NCI-H446 (cell line): ENCODE measurements around the gene TEX22.

Experiments used
- DNase-seq, 2 experiments: peaks; one replicate each; lab custom pipeline; 2025; lab: John Stamatoyannopoulos, UW

TEX22 gene

DNA sequence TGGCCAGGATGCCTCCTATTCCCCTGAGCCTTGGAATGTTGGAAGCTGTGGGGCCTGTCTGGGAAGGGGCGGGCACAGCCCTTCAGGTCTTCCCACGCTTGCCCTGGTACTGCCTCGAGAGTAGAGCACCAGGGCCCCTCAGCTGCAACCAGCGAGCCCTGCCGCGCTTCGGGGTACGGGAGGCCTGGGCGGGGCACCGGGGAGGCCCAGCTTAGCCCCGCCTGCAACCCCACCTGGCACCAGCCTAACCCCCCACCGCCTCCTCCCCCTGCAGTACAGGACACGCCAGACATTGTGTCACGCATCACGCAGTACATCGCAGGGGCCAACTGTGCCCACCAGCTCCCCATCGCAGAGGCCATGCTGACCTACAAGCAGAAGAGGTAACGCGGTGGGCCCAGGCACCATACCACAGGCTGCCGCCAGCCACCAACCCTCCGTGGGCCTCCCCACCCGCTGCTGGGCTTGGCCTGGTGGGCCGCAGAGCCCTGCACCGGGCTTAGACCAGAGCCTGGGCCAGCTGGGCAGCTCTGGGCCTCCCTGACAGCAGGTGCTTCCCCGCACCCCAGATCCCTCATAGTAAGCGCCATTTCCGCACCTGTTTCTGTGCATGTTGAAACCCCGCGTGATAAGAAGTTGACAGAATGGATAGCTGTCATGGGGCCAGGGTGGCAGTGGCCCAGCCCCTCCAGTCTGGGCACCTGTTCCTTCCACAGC is 13.6 kb upstream of the TEX22 start:
- no peak for DNase-seq

DNA sequence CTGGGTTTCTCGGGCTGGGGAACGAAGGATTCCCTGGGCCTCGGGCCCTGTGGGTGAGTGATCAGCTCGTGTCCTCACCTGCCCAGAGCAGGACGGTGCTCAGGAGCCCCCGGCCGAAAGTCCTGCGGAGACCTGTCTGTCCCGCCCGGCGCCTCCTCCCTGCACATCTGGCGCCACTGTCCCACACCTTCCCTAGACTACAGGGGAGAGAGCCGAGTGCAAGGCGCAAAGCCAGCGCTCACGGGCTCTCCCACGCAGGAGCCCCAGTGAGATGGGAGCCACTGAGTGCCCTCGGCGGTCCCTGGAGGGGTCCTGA is 13.1 kb upstream of the TEX22 start:
- DNase-seq: no peak

DNA sequence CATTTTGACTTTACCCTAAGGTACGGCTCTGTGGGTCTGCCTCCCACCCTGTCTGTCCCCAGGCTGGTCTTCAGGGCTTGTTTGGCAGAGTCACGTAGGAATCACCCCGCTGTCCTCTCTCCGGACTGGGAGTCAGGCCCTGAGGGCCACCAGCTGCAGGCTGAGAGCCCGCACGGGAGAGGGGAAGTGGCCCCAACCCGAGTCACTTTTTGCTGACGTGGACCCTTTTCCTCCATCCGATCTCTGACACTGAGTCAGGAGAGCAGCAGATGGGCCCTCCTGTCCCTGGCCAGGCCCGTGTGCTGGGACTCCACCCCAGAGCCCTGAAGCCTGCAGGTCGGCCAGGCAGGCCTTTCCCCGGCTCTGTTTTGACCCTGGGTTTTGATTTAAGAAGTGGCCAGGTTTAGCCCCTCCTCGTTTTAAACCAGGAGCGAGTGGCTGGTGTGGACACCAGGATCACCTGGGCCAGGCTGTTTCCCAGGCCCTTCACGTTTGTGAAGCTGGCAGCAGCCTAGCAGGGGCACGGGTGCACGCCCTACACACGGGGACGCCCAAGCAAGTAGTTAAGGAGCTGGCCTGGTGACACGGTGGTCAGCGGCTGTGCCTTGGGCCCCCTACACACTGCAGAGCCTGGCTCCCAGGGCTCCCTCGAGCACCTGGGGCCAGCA is 12.5 kb upstream of the TEX22 start:
- DNase-seq: no peak

DNA sequence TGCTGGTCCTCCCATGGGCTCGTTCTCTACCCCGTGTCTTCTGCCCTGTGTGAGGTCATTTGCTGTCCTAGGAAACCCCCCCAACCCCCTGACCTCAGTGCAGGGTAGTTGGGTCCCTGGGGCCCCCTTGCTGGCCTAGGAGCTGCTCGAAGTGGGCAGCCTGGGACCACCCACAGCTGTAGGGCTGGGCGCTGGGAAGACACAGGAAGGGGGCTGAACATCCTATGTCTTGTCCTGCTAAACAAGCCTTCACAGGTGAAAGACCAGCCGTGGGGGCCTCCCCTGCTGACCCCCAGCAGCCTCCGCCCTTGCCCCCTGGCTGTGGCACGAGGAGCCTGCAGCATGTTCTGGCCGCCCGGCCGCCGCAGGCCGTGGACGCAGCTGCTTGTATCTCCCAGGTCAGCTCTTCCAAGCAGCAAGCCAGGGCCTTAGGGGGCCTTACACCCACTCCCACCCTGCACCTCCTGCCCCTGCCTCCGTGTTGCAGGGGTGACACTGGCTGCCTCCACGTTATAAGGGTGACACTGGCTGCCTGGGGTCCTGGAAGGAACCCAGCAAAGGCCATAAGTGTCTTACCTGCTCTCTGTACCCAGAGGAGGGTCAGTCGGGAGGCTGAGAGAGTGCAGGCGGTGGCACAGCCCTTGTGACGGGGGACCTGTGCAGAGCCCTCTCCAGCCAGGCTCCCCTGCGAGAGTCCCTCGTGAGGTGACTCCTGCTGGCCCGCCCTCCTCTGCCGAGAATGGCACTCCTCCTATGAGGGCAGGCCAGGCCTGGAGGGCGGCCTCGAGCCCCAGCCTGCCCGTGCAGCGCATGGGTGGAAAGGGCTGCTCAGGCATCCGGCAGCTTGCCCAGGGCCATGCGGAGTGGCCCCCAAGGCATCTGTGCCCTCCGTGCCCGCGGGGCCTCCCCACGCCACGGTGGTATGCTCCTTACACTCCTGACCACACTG is 11.5 kb upstream of the TEX22 start:
- no peak for DNase-seq

DNA sequence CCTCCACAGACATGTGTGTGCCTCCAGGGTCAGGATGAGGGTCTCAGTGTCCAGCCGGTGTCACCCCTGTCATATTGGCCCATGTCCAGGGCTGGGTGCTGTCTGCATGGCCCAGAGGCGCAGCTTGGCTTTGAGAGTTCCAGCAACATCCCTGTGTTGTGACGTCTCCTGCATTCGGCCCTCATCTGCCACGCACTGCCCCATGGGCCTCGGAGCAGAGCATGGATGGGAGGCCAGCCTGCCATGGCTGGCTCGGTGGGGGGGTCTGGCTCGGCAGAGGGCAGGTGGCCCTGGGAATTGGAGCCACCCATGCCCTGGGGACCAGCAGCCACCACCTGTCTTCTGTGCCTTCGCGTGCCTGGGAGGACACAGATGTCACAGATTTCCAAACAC is 10.8 kb upstream of the TEX22 start:
- no peak for DNase-seq

DNA sequence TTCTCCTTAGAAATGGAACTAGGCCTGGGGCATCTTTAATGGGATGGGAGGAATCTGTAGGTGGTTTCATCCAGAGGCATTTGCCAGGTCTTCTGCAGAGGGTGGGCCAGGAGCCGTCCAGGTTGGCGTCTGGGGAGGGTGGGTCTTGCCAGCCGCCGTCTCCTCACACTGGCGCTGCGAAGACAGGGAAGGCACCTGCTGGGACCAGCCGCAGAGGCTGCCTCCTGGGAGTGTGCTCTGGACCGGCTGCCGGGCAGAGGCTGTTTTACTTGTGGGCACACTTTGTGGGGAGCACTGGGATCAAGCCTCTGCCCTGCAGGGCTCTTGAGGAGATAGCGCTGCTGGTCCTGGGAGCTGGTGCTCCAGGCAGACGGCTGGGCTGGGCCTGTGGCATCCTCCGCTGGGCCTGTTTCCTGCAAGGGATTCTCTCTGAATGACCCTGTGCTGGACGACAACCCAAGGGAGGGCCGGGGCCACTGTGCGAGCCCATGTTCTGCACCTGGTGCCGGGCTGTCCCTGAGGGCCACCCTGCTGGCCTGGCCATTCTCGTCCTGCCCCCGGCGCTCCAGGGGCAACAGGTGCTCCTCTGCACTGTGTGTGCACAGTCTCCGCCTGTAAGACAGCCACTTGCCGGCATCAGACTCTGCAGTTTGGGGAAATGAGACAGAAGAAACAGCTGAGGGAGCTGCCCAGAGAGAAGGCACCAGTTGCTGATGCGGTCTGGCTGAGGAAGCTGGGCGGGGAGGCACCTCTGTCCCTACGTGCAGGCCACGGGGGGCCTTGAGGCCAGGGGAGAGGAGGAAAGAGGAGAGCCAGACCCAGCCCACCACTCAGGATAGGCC is 10.0 kb upstream of the TEX22 start:
- no peak for DNase-seq

DNA sequence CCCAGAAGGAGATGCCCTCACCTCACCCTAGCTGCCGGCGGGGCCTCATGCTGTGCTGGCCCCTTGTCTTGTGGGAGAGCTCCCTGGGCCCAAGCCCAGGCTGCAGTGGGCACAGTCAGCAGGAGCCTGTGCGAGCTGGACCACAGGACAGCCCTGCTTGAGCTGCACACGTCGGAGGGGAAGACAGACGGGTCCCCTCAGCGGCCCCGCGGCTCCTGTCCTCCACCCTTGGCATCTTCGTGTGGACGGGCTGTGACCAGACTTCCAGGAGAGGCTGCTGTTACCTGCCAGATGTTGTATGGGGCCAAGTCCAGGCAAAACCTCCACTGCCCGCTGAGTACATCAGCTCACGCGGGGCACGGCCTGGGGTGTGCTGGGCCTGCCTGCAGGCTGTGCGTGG is 9.4 kb upstream of the TEX22 start:
- no peak for DNase-seq

DNA sequence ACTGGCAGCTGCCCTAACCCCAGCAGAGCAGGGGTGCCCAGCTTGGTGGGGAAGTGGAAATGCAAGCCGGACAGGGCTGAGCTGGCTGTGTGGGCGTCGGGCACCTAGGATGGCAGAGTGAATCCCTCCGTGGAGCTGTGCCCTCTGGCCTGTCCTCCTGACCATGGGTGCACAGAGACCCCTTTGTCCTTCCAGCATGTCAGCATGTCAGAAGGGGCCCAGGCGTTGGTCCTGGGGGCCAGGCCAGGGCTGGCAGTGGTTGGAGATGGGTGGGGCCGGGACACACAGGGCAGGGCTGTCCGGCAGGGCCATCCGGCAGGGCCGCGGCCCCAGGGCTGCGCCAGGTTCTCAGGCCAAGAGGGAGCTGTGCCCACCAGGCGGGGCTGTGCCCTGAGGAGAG is 8.8 kb upstream of the TEX22 start:
- DNase-seq: no peak

DNA sequence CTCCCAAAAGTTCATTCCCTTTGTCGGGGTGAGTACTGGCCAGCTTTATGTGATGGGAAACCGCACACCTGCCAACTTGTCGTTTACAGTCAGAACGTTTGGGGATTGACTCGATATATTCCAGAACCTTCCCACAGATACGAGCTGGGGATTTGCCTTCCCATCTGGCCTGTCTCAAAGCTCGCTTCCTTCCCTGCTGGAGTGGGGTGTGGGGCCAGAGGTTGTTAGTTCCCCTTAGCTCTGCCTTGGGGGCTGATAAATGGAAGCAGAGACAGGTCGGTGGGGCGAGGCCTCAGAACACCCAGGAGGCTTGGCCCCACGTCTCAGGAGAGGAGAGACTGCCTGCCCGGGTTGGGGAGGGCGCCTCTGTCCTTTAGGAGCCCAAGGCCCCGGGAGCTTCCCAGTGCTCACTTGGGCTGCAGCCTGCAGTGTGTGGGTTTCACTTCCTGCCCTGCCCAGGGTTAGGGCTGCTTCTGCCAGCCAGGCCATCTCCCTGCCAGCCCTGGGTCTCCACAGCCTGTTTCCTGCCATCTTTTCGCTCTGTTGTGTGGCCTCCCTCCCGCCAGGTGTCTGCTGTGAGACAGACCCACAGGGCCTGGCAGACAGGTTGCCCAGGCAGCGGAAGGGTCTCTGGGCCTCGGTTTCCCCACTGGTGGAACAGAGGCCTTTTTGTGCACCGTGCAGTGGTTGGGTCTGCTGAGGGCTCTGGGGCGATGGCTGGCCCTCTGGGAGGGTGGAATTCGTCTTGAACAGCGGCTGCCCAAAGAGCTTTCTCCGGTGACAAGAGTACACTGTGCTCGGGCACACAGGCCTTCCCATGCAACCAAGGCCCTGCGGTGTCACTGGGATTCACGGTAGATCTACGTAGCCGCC is 8.1 kb upstream of the TEX22 start:
- DNase-seq: no peak

DNA sequence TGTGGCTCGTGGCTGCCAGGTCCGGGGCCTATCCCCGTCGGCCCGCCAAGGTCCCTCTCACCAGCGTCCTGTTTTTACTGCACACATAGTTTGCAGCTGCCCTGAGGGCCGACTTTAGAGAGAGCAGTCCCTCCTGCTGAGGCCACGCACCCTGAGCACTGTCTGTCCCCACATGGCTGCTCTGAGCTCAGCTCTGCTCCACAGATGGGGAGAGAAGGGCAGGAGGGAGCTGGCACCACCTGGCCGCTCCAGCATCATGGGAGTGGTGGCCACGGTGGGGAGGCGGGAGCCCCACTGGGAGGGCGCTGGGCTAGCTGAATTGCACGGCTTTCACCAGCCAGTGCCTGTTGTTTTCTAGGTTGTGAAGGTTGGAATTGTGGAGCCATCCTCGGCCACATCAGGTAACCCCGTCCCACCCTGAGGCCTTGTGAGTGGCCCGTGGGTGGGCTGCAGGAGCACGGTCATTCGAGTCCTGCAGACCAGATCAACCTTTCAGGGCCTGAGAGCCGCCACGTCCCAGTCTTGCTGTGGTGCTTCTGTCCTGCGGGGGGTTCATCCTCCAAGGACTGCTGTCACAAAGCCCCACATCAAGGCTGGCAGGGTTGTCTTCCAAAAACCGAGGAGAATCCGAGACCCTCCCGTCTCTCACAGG is 7.4 kb upstream of the TEX22 start:
- DNase-seq: no peak

DNA sequence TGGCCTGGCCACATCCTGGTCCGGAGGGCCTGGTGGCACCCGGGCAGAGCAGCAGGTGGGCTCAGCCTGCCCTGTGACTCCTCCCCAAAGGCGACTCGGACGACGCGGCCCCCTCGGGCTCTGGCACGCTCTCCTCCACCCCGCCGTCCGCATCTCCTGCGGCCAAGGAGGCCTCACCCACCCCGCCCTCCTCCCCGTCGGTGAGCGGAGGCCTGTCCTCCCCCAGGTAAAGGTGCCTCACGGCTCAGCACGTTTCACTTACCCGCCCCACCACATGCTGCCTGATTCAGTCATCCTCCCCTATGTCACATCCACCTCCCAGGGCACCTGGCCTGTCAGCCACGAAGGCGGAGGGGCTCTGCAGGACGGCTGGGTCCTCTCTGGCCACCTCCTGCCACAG is 6.8 kb upstream of the TEX22 start:
- DNase-seq: no peak

DNA sequence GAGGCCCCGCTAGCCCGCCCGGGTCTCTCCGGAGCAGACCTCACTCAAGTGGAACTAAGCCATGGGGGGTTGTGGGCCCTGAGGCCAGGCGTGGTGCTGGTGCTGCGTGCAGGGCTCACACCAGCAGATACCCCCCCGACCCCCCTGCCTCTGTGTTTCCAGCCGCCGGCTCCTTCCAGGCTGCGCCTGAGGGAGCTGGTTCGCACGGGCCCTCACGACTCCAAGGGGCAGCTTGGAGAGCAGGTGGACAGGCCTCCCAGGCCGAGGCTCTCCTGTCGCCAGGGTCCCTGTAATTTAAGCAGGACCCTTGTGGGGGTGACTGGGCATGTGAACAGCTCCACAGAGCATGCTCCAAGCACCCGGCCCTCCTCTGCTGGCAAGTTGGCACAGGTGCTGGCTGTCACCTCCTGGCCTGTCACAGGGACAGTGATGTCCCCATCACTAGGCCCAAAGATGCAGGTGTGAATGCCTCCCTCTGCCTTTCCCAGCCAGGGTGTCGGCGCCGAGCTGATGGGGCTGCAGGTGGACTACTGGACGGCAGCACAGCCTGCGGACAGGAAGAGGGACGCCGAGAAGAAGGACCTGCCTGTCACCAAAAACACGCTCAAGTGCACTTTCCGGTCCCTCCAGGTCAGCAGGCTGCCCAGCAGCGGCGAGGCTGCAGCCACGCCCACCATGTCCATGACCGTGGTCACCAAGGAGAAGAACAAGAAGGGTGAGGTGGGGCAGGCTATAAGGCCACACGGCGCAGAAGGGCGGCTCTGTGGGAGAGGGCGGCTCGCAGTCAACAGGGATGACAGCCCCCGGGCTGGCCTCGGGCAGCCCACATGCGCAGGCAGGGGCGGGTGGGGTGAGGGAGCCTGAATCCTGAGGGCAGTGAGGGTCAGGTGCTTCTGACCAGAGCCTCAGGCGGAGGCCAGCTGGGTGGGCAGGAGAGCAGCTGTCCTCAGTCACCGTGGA is 5.9 kb upstream of the TEX22 start:
- DNase-seq: no peak

DNA sequence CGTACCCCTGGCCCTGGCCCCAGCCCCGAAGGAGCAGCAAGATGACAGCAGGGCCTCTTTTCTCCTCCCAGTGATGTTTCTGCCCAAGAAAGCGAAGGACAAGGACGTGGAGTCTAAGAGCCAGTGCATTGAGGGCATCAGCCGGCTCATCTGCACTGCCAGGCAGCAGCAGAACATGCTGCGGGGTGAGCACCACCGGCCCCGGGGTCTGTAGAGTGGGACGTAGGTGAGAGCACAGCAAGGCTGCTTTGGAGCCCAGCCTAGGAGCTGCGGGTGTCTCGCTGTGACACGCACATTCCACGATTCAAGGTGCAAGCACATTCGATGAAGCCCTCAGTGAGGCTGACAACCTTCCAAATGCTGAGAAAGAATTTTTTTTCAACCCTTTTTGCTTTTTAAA is 5.2 kb upstream of the TEX22 start:
- DNase-seq: no peak

DNA sequence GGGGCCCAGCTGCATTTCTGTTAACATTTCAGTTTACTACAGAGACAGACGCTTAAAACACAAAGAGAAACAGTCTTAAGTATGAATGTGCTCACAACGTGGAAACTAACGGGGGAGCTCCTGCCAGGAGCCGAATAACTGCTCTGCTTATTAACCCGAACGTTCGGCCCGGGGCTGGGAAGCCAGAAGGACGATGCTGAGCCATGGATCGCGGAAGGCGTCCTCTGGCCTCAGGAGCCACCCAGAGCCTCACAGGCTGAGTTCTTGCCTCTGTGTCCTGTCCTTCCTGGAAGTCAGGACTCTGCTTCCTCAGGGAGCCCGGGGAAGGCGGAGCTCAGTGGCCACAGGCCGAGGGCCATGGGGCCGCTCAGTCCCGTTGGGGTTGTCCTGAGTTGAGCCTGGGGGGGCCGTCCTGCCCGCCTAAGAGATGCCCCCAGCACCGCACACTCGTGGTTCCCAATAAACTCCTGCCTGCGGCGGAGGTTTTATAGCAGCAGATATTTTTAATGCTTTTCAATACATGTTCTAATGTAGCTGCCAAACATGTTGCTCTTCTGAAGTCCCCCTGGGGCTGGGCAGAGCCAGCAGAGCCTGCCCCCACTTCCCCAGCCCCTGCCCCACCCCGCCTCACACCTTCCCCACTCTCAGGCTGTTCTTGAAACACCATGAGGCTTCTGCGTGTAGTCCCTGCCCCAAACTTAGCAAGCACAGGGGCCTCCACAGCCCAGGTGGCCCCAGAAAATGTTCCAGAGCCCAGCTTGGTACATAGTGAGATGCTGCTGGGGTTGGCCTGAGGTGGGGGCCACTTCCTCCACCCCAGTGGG is 3.4 kb upstream of the TEX22 start:
- no peak for DNase-seq

DNA sequence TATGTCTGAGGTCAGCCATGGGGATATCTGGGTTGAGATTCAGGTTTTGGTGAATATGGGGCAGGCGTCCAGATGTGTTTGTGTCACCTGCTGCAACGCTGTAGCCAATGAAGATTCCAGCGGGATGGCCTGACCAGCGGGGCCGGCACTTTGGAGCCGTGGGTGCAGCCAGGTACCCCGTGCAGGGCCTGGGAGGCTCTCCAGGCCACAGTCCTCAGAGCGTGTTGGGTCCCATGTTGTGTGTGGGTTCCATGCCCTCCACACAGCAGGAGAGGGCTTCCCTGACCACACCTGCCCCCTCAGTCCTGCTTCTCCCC is 2.8 kb upstream of the TEX22 start:
- no peak for DNase-seq

DNA sequence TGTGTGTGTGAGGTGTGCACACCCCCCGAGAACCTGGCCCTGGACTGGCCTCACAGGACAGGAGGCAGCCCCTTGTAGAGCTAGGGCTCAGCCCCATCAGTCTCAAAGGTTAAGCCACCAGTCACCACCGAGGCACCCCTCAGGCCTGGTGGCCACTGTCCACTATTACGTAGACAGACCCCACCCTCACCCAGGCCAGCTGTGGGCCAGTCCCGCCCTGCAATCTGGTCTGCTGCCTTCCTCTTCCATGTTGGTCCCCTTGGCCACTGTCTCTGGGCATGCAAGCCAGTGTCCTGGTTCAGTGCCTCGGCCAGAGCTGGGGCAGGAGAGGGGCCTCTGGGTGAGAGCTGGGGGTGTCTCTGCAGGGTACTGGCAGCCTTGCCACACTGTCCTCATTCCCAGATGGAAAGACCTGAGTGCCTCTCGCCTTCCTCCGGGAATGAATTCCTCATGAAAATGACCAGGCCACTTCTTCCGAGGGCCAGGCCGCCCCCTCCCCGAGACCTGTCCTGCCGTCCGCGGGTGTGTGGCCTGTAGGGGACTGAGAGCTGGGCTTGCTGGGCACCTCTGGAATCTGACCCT is 897 bp upstream of the TEX22 start:
- DNase-seq: no peak

DNA sequence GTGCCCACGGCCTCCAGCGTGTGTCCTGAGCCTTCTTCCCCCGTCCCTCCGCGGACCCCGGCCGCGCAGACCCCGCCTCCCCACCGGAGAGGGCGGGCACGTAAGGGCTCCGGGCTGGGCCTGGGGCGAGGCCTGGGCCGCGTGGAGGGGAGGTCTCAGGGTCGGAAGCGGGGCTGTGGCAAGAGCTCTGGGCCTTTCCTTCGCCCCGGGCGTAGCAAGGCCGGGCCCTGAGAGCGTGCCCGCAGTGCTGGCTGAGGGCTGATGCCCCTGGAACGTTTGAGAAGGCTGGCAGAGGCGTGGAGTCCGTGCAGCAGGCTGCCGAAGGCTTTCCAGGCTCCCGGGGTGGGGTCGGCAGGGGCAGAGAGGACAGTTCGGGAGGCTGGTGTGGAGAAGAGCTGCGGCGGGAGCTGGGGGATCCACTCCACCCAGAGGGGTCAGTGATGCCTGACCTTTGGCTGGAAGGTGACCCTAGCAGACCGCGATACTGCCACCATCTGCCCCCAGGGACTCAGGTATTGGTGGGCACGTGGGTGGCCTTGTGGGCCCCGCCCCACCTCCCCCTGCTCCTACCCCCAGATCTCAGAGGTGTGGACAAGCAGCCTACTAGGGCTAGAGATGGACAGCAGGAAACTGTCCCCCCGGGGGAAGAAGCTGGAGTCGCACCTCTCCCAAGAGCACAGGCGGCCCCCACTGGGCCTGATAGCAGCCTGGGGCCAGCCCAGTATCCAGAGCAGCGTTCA is 558 bp downstream of the TEX22 start:
- peak in 1 of 2 experiments; percentile 53 for DNase-seq

DNA sequence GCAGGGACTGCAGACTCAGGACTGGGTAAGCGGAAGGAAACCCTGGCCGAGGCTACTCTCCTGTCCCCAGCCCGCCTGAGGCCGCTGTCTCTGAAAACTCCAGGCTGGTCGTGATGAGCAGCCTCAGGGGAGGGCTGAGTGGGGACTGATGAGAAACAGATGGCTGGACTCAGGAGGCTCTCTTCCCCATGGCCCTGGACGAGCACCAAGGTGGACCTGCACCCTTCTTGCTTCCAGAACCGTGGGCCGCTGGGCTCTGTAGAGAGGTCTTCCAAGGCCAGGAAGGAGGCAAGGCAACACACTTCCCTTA is 1.1 kb downstream of the TEX22 start:
- DNase-seq: no peak
